Breast epithelium (tissue), 3 donors: ENCODE measurements around the gene AOX1.

Experiments
- POLR2A ChIP-seq: fragments of 450-650 bp; IDR thresholded peaks from one replicate; pipeline ENCODE4 v1.6.1; 2016; ENCODE audit warnings: antibody characterized with exemption, mild to moderate bottlenecking, moderate library complexity
- POLR2AphosphoS5 ChIP-seq, 3 donors: sonication (generic); formaldehyde crosslinking; IDR thresholded peaks; one replicate each; pipeline ENCODE4 v1.6.1; 2017; ENCODE audit warnings: antibody characterized with exemption in 3 of 3
- TF ChIP-seq, protein P1 (sequence below), 3 donors: fragments of 450-650 bp; IDR thresholded peaks; one replicate each; pipeline ENCODE4 v1.5.1; 2016 to 2017; ENCODE audit warnings: antibody characterized with exemption in 3 of 3, mild to moderate bottlenecking in 3 of 3, moderate library complexity in 3 of 3

GRCh38 chr2:200708943-200709342 is 123.1 kb downstream of the AOX1 start:
- TF ChIP-seq, protein P1, sequence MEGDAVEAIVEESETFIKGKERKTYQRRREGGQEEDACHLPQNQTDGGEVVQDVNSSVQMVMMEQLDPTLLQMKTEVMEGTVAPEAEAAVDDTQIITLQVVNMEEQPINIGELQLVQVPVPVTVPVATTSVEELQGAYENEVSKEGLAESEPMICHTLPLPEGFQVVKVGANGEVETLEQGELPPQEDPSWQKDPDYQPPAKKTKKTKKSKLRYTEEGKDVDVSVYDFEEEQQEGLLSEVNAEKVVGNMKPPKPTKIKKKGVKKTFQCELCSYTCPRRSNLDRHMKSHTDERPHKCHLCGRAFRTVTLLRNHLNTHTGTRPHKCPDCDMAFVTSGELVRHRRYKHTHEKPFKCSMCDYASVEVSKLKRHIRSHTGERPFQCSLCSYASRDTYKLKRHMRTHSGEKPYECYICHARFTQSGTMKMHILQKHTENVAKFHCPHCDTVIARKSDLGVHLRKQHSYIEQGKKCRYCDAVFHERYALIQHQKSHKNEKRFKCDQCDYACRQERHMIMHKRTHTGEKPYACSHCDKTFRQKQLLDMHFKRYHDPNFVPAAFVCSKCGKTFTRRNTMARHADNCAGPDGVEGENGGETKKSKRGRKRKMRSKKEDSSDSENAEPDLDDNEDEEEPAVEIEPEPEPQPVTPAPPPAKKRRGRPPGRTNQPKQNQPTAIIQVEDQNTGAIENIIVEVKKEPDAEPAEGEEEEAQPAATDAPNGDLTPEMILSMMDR (IDR thresholded peaks at IDR 0.05): no peak
- TF ChIP-seq POLR2AphosphoS5 (IDR thresholded peaks at IDR 0.05) (no peak), POLR2A (no peak)
